T-helper 1 cell treated with Interleukin-12 subunit alpha and Interleukin-12 subunit beta and Interleukin-4 antibody, amounts not matched to agents 30 ng/mL and 1 ng/mL, for 36 hours (primary cell): ENCODE data around the gene MARCHF3. TPM values are rescaled to one million over a fixed set of nuclear protein-coding genes. Genes with fewer than 3 reads are reported as not detected.
"Not testable (repeated sequence)": the region's sequence is repeated elsewhere in the genome, so short reads cannot be mapped to it uniquely, and the experiment has no call there.

ENCODE experiments used
- intact Hi-C: fragments of 100-400 bp; cut with micrococcal nuclease; formaldehyde crosslinking; loops from one replicate; pipeline ENCODE4 v1.15.1; 2024
- total RNA-seq: library from RNA; stranded (reverse); gene quantifications from 2 replicates; pipeline ENCODE4 v1.2.3, GENCODE V29; 2022

The MARCHF3 gene
- total RNA-seq, 1 donor from 2014 or later, result 6.5 TPM

DNA sequence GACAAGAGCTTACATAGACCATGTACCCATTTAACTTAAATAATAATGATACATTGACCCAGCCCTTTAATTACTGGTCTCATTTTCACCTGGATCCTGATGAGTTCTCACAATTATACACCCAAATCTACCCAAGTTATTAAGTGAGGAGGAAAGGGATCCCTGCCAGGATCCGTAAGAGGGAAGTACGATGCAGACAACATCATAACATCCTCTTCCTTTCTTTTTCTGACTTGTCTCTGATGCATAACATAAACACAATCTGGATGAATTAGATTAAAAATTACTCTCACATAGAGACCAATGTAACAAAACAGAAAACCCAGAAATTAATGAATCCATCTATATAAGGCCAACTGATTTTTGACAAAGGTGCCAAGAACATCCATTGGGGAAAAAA lies 17.0 kb downstream of the MARCHF3 start:
- intact Hi-C loops, result no loop called here

DNA sequence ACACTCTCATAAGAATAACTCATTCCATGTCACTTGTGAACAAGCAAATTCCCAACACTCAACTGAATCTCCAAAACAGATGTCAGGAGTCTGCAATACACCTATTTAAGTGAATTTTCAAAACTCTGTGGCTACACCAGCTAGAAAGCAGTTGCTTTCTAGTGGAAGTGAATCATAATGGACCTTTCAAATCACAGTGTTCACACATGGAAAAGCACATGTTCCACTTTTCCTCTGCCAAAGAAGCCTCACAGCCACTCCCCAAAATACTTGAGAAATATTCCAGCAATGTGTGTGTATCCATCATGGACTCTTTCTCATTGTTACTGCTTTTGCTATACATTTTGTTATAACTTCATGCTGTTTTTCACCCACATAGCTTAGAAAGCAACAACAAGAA lies 17.4 kb downstream of the MARCHF3 start:
- intact Hi-C loops, result no loop called here

- intact Hi-C loops, result no loop called here
Measured at GRCh38 chr5:127011961-127012644, 18.3 kb downstream of the MARCHF3 start.

GRCh38 chr5:127011153-127011552 lies 19.2 kb downstream of the MARCHF3 start:
- intact Hi-C loops, result no loop called here

DNA sequence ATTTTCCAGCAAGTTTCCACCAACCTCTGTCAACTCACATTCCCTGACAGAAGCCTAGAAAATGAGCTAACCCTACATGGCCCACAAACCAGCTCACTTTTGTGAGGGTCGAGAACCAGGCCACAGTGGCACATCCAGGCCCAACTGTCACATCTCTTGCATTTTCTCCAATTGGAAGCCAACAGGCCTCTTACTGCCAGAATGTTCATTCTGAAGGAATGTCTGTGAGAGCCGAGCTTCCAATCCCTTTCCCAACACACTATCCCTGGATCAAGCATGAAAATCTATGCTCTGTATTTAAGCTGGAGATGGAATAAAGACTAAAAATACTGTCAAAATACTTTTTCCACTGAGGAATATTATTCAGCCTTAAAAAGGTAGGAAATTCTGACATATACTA lies 20.0 kb downstream of the MARCHF3 start:
- intact Hi-C loops, result no loop called here

DNA sequence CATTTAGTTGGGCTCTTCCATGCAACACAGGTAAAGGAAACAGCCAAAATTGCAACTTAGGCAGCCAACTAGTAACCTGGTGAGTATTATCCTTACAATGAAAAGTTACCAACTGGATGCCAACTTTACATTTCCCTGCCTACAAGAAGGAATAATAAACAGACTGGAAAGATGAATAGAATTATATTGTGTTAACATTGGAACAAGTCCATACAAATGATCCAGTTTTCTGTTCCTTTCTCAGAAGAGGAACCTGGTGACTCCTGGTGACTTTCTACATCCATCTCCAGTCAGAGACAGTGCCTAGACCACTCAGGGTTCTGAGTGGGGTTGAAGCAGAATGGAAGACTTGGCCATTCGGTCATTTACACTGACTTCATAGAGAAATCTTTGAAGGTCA lies 20.6 kb downstream of the MARCHF3 start:
- intact Hi-C loops, result no loop called here

- intact Hi-C loops, result no loop called here
Measured at GRCh38 chr5:127008300-127008975, 21.9 kb downstream of the MARCHF3 start.

GRCh38 chr5:127007522-127007921 lies 22.8 kb downstream of the MARCHF3 start:
- intact Hi-C loops, result no loop called here

DNA sequence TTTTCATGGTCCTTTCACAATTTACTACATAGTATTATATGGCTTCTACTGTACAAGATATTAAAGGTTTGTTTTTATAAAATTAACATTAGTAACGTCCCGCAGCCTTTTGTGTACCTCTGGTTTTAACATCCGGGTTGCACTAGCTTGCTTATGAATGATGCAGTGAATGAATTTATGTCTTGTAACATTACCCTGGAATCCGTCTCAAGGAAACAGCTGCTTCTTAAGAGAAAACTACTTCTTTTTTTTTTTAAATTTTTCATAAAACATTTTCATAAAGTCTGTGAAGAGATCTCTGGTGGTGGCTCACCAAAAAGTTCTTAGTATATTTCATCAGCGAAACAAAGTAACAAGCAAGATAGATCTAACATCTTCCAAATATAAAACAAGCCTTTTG lies 23.6 kb downstream of the MARCHF3 start:
- intact Hi-C loops, result no loop called here

GRCh38 chr5:127005282-127005681 lies 25.1 kb downstream of the MARCHF3 start:
- intact Hi-C loops, result not testable (repeated sequence)

GRCh38 chr5:127004721-127005120 lies 25.6 kb downstream of the MARCHF3 start:
- intact Hi-C loops, result no loop called here

DNA sequence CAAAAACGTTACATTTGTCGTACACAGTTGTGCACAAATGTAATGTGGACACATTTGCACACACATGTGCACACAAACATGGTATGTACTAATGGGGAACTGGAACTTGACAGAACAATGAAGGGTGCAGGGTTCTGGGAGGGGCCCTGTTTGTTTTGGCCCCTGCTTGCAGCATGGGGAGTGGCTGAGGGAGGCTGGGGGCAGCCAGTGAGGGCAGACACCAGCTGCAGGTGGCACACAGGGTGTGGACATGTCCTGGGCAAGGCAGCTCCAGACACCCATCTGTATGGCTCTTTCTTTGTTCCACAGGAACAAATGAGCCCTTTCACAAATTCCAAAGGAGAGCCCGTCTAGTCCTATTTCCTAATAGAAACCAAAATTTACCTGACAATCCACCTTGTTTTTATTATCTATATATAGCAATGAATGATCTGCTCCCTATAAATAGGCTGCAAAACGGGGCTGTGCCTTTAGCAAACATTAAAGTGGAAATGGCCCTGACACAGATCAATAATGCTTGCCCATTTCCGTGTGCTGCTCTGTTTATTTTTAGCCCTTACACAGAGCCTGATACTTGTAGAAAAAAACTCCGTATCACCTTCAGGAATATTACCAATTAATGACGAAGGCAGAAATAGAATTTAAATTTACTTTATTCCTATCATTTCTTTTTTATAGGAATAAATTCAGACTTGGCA lies 26.4 kb downstream of the MARCHF3 start:
- intact Hi-C loops, result no loop called here

GRCh38 chr5:127002390-127002789 lies 28.0 kb downstream of the MARCHF3 start:
- intact Hi-C loops, result no loop called here

DNA sequence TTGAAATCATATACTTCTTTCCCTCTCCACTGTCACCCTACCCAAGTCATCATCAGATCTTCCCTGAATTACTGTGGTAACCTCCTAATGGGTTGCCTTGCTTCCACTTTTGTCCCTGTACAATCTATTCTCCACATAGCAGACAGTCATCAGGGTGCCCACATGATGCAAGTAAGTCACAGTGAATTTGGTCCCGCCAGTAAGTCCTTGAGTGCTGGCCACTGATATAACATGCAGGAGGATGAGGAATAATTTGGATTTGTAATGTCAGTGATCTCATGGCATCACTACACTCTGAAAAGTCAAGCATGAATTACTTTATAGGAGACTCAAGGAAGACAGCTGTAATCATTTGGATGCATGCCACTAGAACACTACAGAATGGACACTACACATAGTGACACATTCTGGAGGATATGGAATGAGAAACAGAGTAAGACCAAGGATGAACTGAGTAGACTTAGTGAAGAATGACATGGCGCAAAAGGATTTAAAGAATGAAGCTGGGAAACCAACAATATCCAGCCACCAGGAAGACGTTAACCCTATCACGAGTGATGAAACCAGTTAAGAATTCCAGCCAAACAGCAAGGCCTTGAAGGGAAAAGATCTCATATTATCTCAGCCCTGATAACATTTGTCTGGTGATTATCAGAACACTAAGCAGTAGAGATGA lies 28.6 kb downstream of the MARCHF3 start:
- intact Hi-C loops, result no loop called here

DNA sequence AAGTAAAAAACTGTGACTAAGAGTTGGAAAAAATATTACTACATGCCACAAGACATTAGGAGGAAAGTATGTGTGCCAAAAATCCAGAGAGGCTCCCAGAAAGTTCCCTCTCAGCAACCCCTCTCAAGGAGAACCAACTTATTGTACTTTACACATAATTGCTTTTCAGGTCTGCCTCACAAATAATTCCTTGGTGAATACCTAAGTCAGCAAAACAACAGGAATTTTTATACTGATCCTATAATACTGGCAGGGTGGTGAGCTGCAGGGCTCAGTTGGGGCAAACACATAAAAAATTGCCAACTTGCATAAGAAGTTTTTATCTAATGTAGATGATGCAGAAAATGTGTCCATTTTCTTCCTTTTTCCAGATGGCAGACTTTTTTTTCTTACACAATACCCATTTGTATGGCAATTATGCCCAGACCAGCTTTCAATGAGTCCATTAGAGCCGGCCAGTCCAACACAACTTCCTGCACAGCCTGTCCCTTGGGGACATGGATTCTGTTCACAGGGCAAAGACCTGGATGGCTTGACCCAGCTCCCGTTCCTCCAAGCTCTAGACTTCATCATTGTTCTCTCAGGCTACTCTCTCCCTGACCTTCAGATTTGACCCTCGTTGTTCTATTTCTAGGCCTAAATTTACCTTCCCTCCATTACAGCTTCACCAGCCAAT lies 31.3 kb downstream of the MARCHF3 start:
- intact Hi-C loops, result no loop called here

GRCh38 chr5:126998201-126998631 lies 32.1 kb downstream of the MARCHF3 start:
- intact Hi-C loops, result no loop called here

DNA sequence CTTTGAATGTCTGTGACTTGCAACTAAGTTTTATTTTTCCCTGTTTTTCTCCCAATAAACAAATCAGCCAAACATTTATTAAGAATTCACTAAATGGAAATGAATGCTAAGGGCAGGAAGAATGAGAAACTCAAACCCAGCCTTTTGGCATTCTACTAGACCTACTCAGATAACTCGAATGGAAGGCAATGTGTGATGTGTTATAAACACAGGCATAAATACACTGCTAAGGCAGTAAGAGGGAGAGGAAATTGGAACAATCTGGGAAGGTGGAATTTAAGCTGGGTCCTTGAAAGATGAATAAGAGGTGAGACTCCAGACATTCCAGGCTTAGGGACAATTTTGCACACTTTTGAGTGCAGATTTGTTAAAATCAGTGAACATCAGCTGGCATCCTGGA lies 34.7 kb downstream of the MARCHF3 start:
- intact Hi-C loops, result no loop called here

DNA sequence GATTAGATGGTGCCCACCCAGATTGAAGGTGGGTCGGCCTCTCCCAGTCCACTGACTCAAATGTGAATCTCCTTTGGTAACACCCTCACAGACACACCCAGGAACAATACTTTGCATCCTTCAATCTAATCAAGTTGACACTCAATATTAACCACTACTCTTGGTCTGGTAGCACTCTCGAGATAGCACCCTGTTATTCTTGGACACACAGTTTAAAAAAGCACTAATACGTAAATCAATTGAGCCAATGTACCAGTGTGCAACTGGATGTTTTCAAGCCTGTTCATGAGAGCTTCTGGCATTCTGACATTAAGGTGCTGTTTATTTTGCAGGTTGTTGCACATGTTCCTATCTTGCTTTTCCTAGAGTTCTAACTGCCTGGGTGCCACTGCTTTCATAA lies 35.3 kb downstream of the MARCHF3 start:
- intact Hi-C loops, result no loop called here

DNA sequence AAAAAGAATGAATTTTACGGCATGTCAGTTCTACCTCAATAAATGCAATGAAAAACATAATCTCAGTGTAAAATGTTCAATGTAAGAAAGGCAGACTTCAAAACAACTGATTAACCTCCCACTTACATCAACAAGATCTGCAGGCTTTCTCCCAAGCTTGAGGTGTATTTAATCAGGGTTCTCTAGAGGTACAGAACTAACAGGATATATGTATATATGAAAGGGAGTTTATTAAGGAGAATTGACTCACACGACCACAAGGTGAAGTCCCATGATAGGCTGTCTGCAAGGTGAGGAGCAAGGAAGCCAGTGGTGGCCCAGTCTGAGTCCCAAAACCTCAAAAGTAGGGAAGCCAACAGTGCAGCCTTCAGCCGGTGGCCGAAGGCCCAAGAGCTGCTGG lies 35.9 kb downstream of the MARCHF3 start:
- intact Hi-C loops, result no loop called here

DNA sequence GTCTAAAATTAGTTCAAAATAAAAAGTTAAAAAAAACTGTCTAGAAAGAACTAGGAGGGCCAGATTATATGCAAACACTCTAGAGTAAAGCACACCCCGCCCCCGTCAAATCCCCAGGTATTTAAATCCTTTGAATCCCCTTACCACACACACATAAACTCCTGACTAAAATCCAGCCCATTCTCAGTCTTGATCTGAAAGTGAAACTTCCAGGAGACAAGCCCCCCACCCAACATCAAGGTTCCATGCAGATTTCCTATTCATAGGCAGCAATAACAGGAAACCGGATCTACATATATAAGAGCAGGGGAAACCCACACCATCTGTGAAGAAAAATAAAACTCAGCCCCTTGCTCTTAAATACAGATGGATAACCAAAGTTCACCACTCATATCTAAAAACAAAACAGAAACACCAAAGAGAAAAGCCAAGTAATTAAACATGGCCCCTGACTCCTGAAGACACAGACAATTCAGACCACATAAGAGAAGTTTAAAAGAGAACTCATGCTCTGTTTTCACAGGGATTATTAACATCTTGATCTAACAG lies 42.3 kb downstream of the MARCHF3 start:
- intact Hi-C loops, result loop anchor here (1.0 to 2.0 kb wide), 9 partner anchors 16 to 387 kb away; partner anchors contain the start of genes C5orf63 and MARCHF3
